K562 (cell line): ENCODE measurements around the gene GLRX5. TPM values are rescaled to one million over a fixed set of nuclear protein-coding genes. Genes with fewer than 3 reads are reported as not detected.

Experiments
- ATAC-seq: fragments of 200-7000 bp; cut with Tn5 transposase; 3 replicates; pipeline ENCODE4 v1.9.1; 2020; ENCODE audit warnings: moderate library complexity
- BruUV-seq: library from RNA; stranded (reverse); fragments of 400-500 nt; replicated peaks from 2 replicates; lab custom pipeline; 2021; lab: Mats Ljungman, UMichigan
- CTCF ChIA-PET: fragments of 300-600 bp; formaldehyde crosslinking; extraction: SDS; loops from one replicate; lab custom pipeline; 2021; ENCODE audit warnings: low intra/inter-chr PET ratio; lab: Yijun Ruan, JAX
- POLR2A ChIA-PET: fragments of 300-600, 350-650 bp; sonication (Branson Sonifier 250); formaldehyde crosslinking; extraction: SDS; loops from one replicate; lab custom pipeline; 2021; ENCODE audit warnings: antibody characterized with exemption, inconsistent platforms; lab: Yijun Ruan, JAX
- DNase-seq, 4 experiments: peaks; one replicate each; pipeline versions ENCODE4 v3.0.0 to v3.0.0-alpha.2; 2011 to 2018; ENCODE audit warnings: low spot score in 3 of 4, mixed read lengths in 3 of 4; ENCODE audit errors: extremely low read depth in 1 of 4
- FAIRE-seq: peaks from 2 replicates; lab custom pipeline; 2011; peaks lifted over from hg19 to GRCh38; lab: Jason Lieb, UNC
- H2AFZ ChIP-seq: 2 replicates; pipeline ENCODE4 v1.6.0; 2011; ENCODE audit warnings: low read depth, low read length, control low read depth, inconsistent platforms
- H3K27ac ChIP-seq: fragments of 200-600 bp; 3 replicates; pipeline ENCODE4 v1.8.0; 2011; ENCODE audit warnings: low read depth, mild to moderate bottlenecking, control low read depth, inconsistent platforms, low read length, moderate library complexity, mixed read lengths; ENCODE audit errors: extremely low read depth
- H3K27me3 ChIP-seq, 2 experiments: fragments of 300-600 bp in 1 of 2; 2 replicates in 1 of 2; 3 replicates in 1 of 2; pipeline versions ENCODE4 v1.6.0 to v1.8.0; 2011; ENCODE audit warnings: inconsistent platforms in 2 of 2, low read length in 2 of 2, mild to moderate bottlenecking in 1 of 2, mixed read lengths in 1 of 2, moderate library complexity in 1 of 2; ENCODE audit not compliant: control insufficient read depth in 2 of 2, insufficient read depth in 2 of 2
- H3K36me3 ChIP-seq: fragments of 300-600 bp; 3 replicates; pipeline ENCODE4 v1.8.0; 2011; ENCODE audit warnings: mild to moderate bottlenecking, low read length, inconsistent platforms; ENCODE audit not compliant: control insufficient read depth, insufficient read depth
- H3K4me1 ChIP-seq, 2 experiments: fragments of 200-600 bp in 1 of 2; replicated peaks in 1 of 2; 2 replicates in 1 of 2; 3 replicates in 1 of 2; pipeline versions ENCODE4 v1.5.1 to v1.8.0; 2011; ENCODE audit warnings: inconsistent platforms in 2 of 2, low read length in 2 of 2, mild to moderate bottlenecking in 1 of 2, mixed read lengths in 1 of 2, moderate library complexity in 1 of 2; ENCODE audit not compliant: control insufficient read depth in 2 of 2, insufficient read depth in 2 of 2
- H3K4me2 ChIP-seq: 2 replicates; pipeline ENCODE4 v1.6.1; 2011; ENCODE audit warnings: low read length, control low read depth, inconsistent platforms, mixed read lengths; ENCODE audit not compliant: insufficient read depth
- H3K4me3 ChIP-seq: fragments of 200-600 bp; sonication (generic), shearing (Covaris generic); 2 replicates; pipeline ENCODE4 v1.5.1; 2016; ENCODE audit warnings: control low read depth, inconsistent platforms
- H3K79me2 ChIP-seq: fragments of 200-600 bp; 3 replicates; pipeline ENCODE4 v1.8.0; 2011; ENCODE audit warnings: low read length, inconsistent platforms; ENCODE audit not compliant: control insufficient read depth, insufficient read depth
- H3K9ac ChIP-seq, 2 experiments: 2 replicates each; pipeline versions ENCODE4 v1.6.0 to v1.6.1; 2011; ENCODE audit warnings: low read depth in 2 of 2, low read length in 2 of 2, control low read depth in 1 of 2, inconsistent platforms in 1 of 2, mild to moderate bottlenecking in 1 of 2, mixed read lengths in 1 of 2; ENCODE audit not compliant: insufficient read depth in 1 of 2
- H3K9me1 ChIP-seq: one replicate; pipeline ENCODE4 v1.6.0; 2011; ENCODE audit warnings: inconsistent platforms, mild to moderate bottlenecking, low read length, moderate library complexity; ENCODE audit not compliant: control insufficient read depth, insufficient read depth
- H3K9me3 ChIP-seq: replicated peaks from 2 replicates; pipeline ENCODE4 v1.5.1; 2011; ENCODE audit warnings: low read depth, low read length, inconsistent platforms; ENCODE audit not compliant: control insufficient read depth, insufficient read depth
- H4K20me1 ChIP-seq: replicated peaks from 2 replicates; pipeline ENCODE4 v1.6.1; 2011; ENCODE audit warnings: low read length, inconsistent platforms, mixed read lengths; ENCODE audit not compliant: control insufficient read depth, insufficient read depth
- BRCA1 ChIP-seq, 2 experiments: fragments of 450-650 bp in 1 of 2; sonication (generic) in 1 of 2; formaldehyde crosslinking in 1 of 2; IDR thresholded peaks; 2 replicates each; pipeline versions ENCODE4 v1.5.0 to v1.6.1; 2017 to 2020; ENCODE audit warnings: mild to moderate bottlenecking in 1 of 2, missing genetic modification reagents in 1 of 2
- ILK ChIP-seq: fragments of 450-650 bp; IDR thresholded peaks from 2 replicates; pipeline ENCODE4 v1.6.1; 2016; ENCODE audit warnings: missing genetic modification characterization, low read depth, mild to moderate bottlenecking, missing compliant biosample characterization, moderate library complexity, borderline replicate concordance
- KLF6 ChIP-seq: fragments of 250-450 bp; sonication (Bioruptor Pico); IDR thresholded peaks from 2 replicates; pipeline ENCODE4 v1.4.0; 2020; ENCODE audit warnings: mild to moderate bottlenecking, moderate library complexity, borderline replicate concordance
- NFE2 ChIP-seq: IDR thresholded peaks from 2 replicates; pipeline ENCODE4 v1.6.1; 2014; ENCODE audit warnings: antibody characterized with exemption, low read depth
- RUNX1 ChIP-seq: sonication (generic); IDR thresholded peaks from 2 replicates; pipeline ENCODE4 v1.6.1; 2016; ENCODE audit warnings: antibody characterized with exemption, low read depth
- SMARCA4 ChIP-seq: fragments of 450-650 bp; IDR thresholded peaks from 2 replicates; pipeline ENCODE4 v1.6.1; 2016
- WGBS: fragments of 100-300 bp; shearing (Covaris generic); methylation state at CpG from one replicate; pipeline ENCODE4 v1.1.6; 2016; ENCODE audit warnings: low coverage, mixed read lengths; ENCODE audit not compliant: insufficient coverage; ENCODE audit errors: missing lambda C conversion rate; 5-methylcytosine and 5-hydroxymethylcytosine counted together
- in situ Hi-C: fragments of 300-500 bp; cut with MboI; formaldehyde crosslinking; loops from 4 replicates; pipeline ENCODE4 v1.15.0; 2018; ENCODE audit warnings: inconsistent platforms, mixed read lengths
- intact Hi-C: fragments of 100-400 bp; cut with micrococcal nuclease; formaldehyde crosslinking; loops from 2 replicates; pipeline ENCODE4 v1.14.2; 2022
- polyA plus RNA-seq, 8 experiments: library from polyadenylated mRNA; depleted of rRNA in 4 of 8; stranded (reverse) in 5 of 8; unstranded in 3 of 8; fragments of >200 nt; fragmentation: Nextera tagmentation in 2 of 8; fragmentation: Illumina TruSeq in 1 of 8; extraction: Ambion mirVana in 2 of 8; extraction: Trizol in 1 of 8; gene quantifications; 2 replicates each; pipeline versions ENCODE4 v1.2.1 to v1.2.3, GENCODE V29; 2011 to 2014; ENCODE audit warnings: inconsistent platforms in 1 of 8, missing spikeins in 1 of 8
- total RNA-seq, 7 experiments: library from RNA; depleted of rRNA in 6 of 7; stranded (reverse); fragments of >200 nt in 6 of 7; fragmentation: Illumina TruSeq in 2 of 7; extraction: Trizol in 2 of 7; gene quantifications; 2 replicates each; pipeline versions ENCODE4 v1.2.1 to v1.2.3, GENCODE V29; 2011 to 2021; ENCODE audit warnings: low replicate concordance in 1 of 7
- TF ChIP-seq, protein P1 (sequence below), 2 experiments: fragments of 450-650 bp in 1 of 2; sonication (generic) in 1 of 2; formaldehyde crosslinking in 1 of 2; IDR thresholded peaks in 1 of 2; conservative IDR thresholded peaks in 1 of 2; 2 replicates each; pipeline versions ENCODE4 v1.6.1 to v1.8.1; 2016 to 2023; ENCODE audit warnings: mild to moderate bottlenecking in 2 of 2, moderate library complexity in 2 of 2, inconsistent platforms in 1 of 2, missing genetic modification reagents in 1 of 2
- TF ChIP-seq, protein P2 (sequence below), 2 experiments: fragments of 450-650 bp; IDR thresholded peaks; 2 replicates each; pipeline ENCODE4 v1.6.1; 2018; ENCODE audit warnings: mild to moderate bottlenecking in 2 of 2, low read depth in 1 of 2; ENCODE audit not compliant: partially characterized antibody in 2 of 2

GLRX5 gene
- total and polyA plus RNA-seq, 9 of the 15 experiments (the other 6 are each of a cell fraction or from before 2014, with no cell fraction given) = 16.7 to 96.8 (median 66.8) TPM

DNA sequence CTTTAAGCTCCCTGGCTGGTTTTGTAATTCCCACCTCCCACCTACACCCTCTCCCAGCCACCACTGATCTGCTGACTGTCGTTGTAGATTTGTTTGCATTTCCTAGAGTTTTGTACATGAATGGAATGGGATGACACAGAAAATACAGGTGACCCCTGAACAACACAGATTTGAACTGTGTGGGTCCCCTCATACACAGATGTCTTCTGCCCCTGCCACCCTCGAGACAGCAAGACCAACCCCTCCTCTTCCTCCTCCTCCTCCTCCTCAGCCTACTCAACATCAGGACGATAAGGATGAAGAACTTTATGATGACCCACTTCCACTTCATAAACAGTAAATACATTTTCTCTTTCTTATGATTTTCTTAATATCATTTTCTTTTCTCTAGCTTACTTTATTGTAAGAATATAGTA, 47.2 kb upstream of the GLRX5 start (continued):
- TF ChIP-seq ILK (tag) = no peak

DNA sequence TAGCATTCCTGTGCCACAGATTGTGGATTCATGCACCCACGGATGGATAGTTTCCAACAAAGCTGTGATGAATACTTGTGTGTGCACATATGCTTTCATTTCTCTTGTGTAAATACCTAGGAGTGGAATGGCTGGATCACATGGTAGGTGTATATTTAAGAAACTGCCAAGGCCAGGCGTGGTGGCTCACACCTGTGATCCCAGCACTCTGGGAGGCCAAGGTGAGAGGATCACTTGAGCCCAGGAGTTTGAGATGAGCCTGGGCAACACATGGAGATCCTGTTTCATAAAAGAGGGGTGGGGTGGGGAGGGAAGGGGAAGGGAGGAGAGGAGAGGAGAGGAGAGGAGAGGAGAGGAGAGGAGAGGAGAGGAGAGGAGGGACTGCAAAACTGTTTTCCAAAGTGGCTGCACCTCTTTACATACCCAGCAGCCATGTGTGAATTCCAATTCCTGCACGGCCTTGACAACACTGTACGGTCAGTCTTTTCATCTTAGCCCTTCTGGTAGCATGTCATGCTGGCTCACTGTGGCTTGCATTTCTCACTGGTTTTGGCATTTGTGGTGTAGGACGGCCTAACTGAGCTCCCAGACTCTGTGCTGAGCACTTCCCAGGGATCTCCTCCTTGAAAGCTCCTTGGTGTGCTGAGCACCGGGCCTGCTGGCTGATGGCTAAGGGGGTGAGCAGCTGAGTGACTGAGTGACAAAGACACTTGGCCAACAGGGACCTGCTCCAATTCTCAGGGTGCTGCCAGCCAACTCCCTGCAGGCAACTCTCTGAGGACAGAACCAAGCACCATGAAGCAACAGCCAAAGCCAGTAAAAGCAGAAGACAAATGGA, 46.3 kb upstream of the GLRX5 start:
- Histone ChIP-seq H4K20me1 (no peaks in the 10 kb centered on the region), H3K4me2 (no peak overlapping the region), H3K4me3 (no peak overlapping the region), H3K9me3 (no peaks in the 10 kb centered on the region), H3K27ac (no peak overlapping the region), H2AFZ (no peak overlapping the region), H3K9me1 (no peaks in the 10 kb centered on the region), H3K36me3 (no peaks in the 10 kb centered on the region), H3K79me2 (no peaks in the 10 kb centered on the region), H3K9ac (no peak overlapping the region), H3K27me3 (peaks cover 0 to 17% of the 10 kb centered on the region in 2 experiments; a peak in 3 of 5 replicates), H3K4me1 (no peaks in the 10 kb centered on the region; a peak in 1 of 5 replicates)
- intact Hi-C loops = no loop called here
- BruUV-seq = no TSS peak
- in situ Hi-C loops = no loop called here
- POLR2A ChIA-PET = no interaction called here
- DNase-seq (no peak), ATAC-seq (no peak), FAIRE-seq (no peak)
- WGBS = 18% methylated on average over 4 of the region's 6 CpGs
- CTCF ChIA-PET = no interaction called here
- no peak for TF ChIP-seq NFE2
- no peak for TF ChIP-seq BRCA1 (IDR thresholded peaks at IDR 0.05)
- no peak for TF ChIP-seq BRCA1 (CRISPR knock-in tag; IDR thresholded peaks at IDR 0.05)
- TF ChIP-seq KLF6 (CRISPR knock-in tag) = no peak
- TF ChIP-seq RUNX1 = no peak
- TF ChIP-seq, protein P1, sequence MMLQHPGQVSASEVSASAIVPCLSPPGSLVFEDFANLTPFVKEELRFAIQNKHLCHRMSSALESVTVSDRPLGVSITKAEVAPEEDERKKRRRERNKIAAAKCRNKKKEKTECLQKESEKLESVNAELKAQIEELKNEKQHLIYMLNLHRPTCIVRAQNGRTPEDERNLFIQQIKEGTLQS (IDR thresholded peaks at IDR 0.05) = no peak
- TF ChIP-seq, protein P1 (CRISPR knock-in tag; conservative IDR thresholded peaks at IDR 0.05) = no peak
- TF ChIP-seq, protein P2, sequence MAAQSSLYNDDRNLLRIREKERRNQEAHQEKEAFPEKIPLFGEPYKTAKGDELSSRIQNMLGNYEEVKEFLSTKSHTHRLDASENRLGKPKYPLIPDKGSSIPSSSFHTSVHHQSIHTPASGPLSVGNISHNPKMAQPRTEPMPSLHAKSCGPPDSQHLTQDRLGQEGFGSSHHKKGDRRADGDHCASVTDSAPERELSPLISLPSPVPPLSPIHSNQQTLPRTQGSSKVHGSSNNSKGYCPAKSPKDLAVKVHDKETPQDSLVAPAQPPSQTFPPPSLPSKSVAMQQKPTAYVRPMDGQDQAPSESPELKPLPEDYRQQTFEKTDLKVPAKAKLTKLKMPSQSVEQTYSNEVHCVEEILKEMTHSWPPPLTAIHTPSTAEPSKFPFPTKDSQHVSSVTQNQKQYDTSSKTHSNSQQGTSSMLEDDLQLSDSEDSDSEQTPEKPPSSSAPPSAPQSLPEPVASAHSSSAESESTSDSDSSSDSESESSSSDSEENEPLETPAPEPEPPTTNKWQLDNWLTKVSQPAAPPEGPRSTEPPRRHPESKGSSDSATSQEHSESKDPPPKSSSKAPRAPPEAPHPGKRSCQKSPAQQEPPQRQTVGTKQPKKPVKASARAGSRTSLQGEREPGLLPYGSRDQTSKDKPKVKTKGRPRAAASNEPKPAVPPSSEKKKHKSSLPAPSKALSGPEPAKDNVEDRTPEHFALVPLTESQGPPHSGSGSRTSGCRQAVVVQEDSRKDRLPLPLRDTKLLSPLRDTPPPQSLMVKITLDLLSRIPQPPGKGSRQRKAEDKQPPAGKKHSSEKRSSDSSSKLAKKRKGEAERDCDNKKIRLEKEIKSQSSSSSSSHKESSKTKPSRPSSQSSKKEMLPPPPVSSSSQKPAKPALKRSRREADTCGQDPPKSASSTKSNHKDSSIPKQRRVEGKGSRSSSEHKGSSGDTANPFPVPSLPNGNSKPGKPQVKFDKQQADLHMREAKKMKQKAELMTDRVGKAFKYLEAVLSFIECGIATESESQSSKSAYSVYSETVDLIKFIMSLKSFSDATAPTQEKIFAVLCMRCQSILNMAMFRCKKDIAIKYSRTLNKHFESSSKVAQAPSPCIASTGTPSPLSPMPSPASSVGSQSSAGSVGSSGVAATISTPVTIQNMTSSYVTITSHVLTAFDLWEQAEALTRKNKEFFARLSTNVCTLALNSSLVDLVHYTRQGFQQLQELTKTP (IDR thresholded peaks at IDR 0.05; ENCODE audit: low read depth in 1 of 2, partially characterized antibody in 2 of 2) = no peak
- TF ChIP-seq SMARCA4 = no peak
